GM11168 (cell line): ENCODE data around the gene ZSCAN9.

ENCODE experiments used
- in situ Hi-C: fragments of 300-500 bp; cut with MboI; formaldehyde crosslinking; loops from one replicate; pipeline ENCODE4 v1.12.0; 2022; ENCODE audit warnings: low sequenced_read_pairs; ENCODE audit not compliant: unreplicated experiment

Gene ZSCAN9

GRCh38 chr6:28225056-28225834 is at the start of gene ZSCAN9:
ZSCAN9 (plus strand) TSS chr6:28225275; CDS start chr6:28227085, 1,810 bp downstream.
- in situ Hi-C loops, result no loop called here

- in situ Hi-C loops, result no loop called here
Measured at GRCh38 chr6:28176373-28176772, 48.7 kb upstream of the ZSCAN9 start.

GRCh38 chr6:28182255-28182654 is 42.8 kb upstream of the ZSCAN9 start:
- in situ Hi-C loops, result no loop called here

GRCh38 chr6:28188111-28188979 is 36.7 kb upstream of the ZSCAN9 start:
- in situ Hi-C loops, result no loop called here

- in situ Hi-C loops, result no loop called here
Measured at GRCh38 chr6:28200020-28200419, 25.1 kb upstream of the ZSCAN9 start.

GRCh38 chr6:28203201-28203600 is 21.9 kb upstream of the ZSCAN9 start:
- in situ Hi-C loops, result no loop called here

GRCh38 chr6:28205879-28206278 is 19.2 kb upstream of the ZSCAN9 start:
- in situ Hi-C loops, result no loop called here

- in situ Hi-C loops, result no loop called here
Measured at GRCh38 chr6:28206527-28206926, 18.5 kb upstream of the ZSCAN9 start.

GRCh38 chr6:28206928-28207509 is 18.1 kb upstream of the ZSCAN9 start:
- in situ Hi-C loops, result no loop called here

GRCh38 chr6:28207510-28208110 is 17.5 kb upstream of the ZSCAN9 start:
- in situ Hi-C loops, result no loop called here

GRCh38 chr6:28208111-28208659 is 16.9 kb upstream of the ZSCAN9 start:
- in situ Hi-C loops, result no loop called here

GRCh38 chr6:28209753-28210535 is 15.1 kb upstream of the ZSCAN9 start:
- in situ Hi-C loops, result no loop called here

GRCh38 chr6:28211840-28212509 is 13.1 kb upstream of the ZSCAN9 start:
- in situ Hi-C loops, result no loop called here

GRCh38 chr6:28212510-28213212 is 12.4 kb upstream of the ZSCAN9 start:
- in situ Hi-C loops, result no loop called here

GRCh38 chr6:28213213-28213523 is 11.9 kb upstream of the ZSCAN9 start:
- in situ Hi-C loops, result no loop called here

GRCh38 chr6:28215425-28215824 is 9.7 kb upstream of the ZSCAN9 start:
- in situ Hi-C loops, result no loop called here

- in situ Hi-C loops, result no loop called here
Measured at GRCh38 chr6:28217890-28218289, 7.2 kb upstream of the ZSCAN9 start.
